ENCODE measurements around the gene CCR6. TPM values are rescaled to one million over a fixed set of nuclear protein-coding genes. Genes with fewer than 3 reads are reported as not detected.

Gene CCR6
- total and polyA plus RNA-seq, 2 of the 8 experiments (the other 6 are each of a cell fraction or from before 2014, with no cell fraction given), result 0.06 TPM; not detected in 1

GRCh38 chr6:167097770-167098169 is 25.1 kb upstream of the CCR6 start:
- TF ChIP-seq, protein P1, sequence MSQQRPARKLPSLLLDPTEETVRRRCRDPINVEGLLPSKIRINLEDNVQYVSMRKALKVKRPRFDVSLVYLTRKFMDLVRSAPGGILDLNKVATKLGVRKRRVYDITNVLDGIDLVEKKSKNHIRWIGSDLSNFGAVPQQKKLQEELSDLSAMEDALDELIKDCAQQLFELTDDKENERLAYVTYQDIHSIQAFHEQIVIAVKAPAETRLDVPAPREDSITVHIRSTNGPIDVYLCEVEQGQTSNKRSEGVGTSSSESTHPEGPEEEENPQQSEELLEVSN (IDR thresholded peaks at IDR 0.05), result no peak
- no peak for TF ChIP-seq TAF1 (IDR thresholded peaks at IDR 0.05; ENCODE audit: low read depth, low read length)
- TF ChIP-seq BRCA1 (IDR thresholded peaks at IDR 0.05; ENCODE audit: low read depth, low read length), result no peak
- no peak for TF ChIP-seq CHD2 (IDR thresholded peaks at IDR 0.05; ENCODE audit: low read length)
- TF ChIP-seq CHD1 (IDR thresholded peaks at IDR 0.05; ENCODE audit: low read depth, low read length), result no peak
- TF ChIP-seq TAF7 (optimal IDR thresholded peaks at IDR 0.05; ENCODE audit: borderline replicate concordance, low read depth, low read length), result no peak
- TF ChIP-seq, protein P2, sequence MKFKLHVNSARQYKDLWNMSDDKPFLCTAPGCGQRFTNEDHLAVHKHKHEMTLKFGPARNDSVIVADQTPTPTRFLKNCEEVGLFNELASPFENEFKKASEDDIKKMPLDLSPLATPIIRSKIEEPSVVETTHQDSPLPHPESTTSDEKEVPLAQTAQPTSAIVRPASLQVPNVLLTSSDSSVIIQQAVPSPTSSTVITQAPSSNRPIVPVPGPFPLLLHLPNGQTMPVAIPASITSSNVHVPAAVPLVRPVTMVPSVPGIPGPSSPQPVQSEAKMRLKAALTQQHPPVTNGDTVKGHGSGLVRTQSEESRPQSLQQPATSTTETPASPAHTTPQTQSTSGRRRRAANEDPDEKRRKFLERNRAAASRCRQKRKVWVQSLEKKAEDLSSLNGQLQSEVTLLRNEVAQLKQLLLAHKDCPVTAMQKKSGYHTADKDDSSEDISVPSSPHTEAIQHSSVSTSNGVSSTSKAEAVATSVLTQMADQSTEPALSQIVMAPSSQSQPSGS (IDR thresholded peaks at IDR 0.05; ENCODE audit: low read length), result no peak
- no peak for TF ChIP-seq SP1 (IDR thresholded peaks at IDR 0.05; ENCODE audit: low read depth, low read length)
- TF ChIP-seq POLR2AphosphoS5 (IDR thresholded peaks at IDR 0.05; ENCODE audit: low read depth, low read length), result no peak
- no peak for TF ChIP-seq SIX5 (IDR thresholded peaks at IDR 0.05; ENCODE audit: low read depth, low read length)
- TF ChIP-seq POLR2A (IDR thresholded peaks at IDR 0.05; ENCODE audit: control extremely low read depth in 1 of 2, low read depth in 2 of 2, low read length in 2 of 2), result no peak
- no peak overlapping the region for H3K9ac ChIP-seq (replicated peaks in 1 of 4; ENCODE audit: extremely low read depth in 1 of 4, low read depth in 3 of 4, low read length in 3 of 4)
- no peak overlapping the region for H3K27ac ChIP-seq (ENCODE audit: low read depth, low read length)
- H4K8ac ChIP-seq (ENCODE audit: extremely low read depth, insufficient read depth, low read length), result no peak overlapping the region
- H2BK20ac ChIP-seq (ENCODE audit: low read length), result no peak overlapping the region
- H2BK5ac ChIP-seq (ENCODE audit: low read depth, low read length), result no peak overlapping the region
- no peak overlapping the region for H2AFZ ChIP-seq (ENCODE audit: low read length)
- POLR2A ChIA-PET (ENCODE audit: partially characterized antibody), result no interaction called here
- no peaks in the 10 kb centered on the region for H4K20me1 ChIP-seq (replicated peaks in 1 of 2; ENCODE audit: control insufficient read depth in 1 of 2, insufficient read depth in 2 of 2, low read length in 2 of 2)
- no peaks in the 10 kb centered on the region for H3K36me3 ChIP-seq (ENCODE audit: control insufficient read depth in 2 of 4, insufficient read depth in 4 of 4, low read length in 3 of 4)
- no peak overlapping the region for H4K91ac ChIP-seq (replicated peaks; ENCODE audit: insufficient read length, low read length)
- no peak overlapping the region for H3K4me2 ChIP-seq (ENCODE audit: insufficient read depth in 1 of 2, low read depth in 2 of 2, low read length in 2 of 2)
- H2BK120ac ChIP-seq (replicated peaks; ENCODE audit: low read depth, low read length), result no peak overlapping the region
- no peak overlapping the region for H3K18ac ChIP-seq (ENCODE audit: extremely low read depth, low read length)
- H3K56ac ChIP-seq (replicated peaks; ENCODE audit: insufficient read length, low read depth, low read length), result no peak overlapping the region
- H3K4me3 ChIP-seq (ENCODE audit: extremely low read depth in 1 of 4, insufficient read depth in 2 of 4, low read depth in 3 of 4, low read length in 4 of 4), result no peak overlapping the region
- no peak overlapping the region for H3K4ac ChIP-seq (replicated peaks; ENCODE audit: insufficient read length, low read depth, low read length)
- H3K14ac ChIP-seq (ENCODE audit: insufficient read length), result no peak overlapping the region
- H4K5ac ChIP-seq (ENCODE audit: insufficient read length, low read depth, low read length), result no peak overlapping the region
- H2BK12ac ChIP-seq (ENCODE audit: low read depth, low read length), result no peak overlapping the region
- no peak overlapping the region for H2AK5ac ChIP-seq (ENCODE audit: low read depth, low read length)
- no peak overlapping the region for H3K23ac ChIP-seq (ENCODE audit: insufficient read length)
- 96% methylated on average over 23 of the region's 23 CpGs; no CpG with 5 or more reads in 1 of the 2 experiments for WGBS, 2 experiments (ENCODE audit: extremely low coverage in 1 of 2, insufficient coverage in 1 of 2, insufficient read length in 1 of 2, insufficient replicate concordance in 2 of 2, low coverage in 1 of 2, low lambda C conversion rate in 2 of 2, missing lambda C conversion rate in 1 of 2)
- H3K4me1 ChIP-seq (replicated peaks in 1 of 4; ENCODE audit: control insufficient read depth in 3 of 4, insufficient read depth in 4 of 4, low read length in 3 of 4), result peaks cover 0 to 7% (median 2%) of the 10 kb centered on the region in 4 experiments; a peak in 3 of 7 replicates
- no peaks in the 10 kb centered on the region for H3K9me3 ChIP-seq (ENCODE audit: insufficient read depth in 2 of 2, low read depth in 1 of 2, low read length in 1 of 2)
- H2BK15ac ChIP-seq (ENCODE audit: low read length), result no peak overlapping the region
- DNase-seq (ENCODE audit: low read depth in 1 of 2, low spot score in 2 of 2), result no peak
- H3K27me3 ChIP-seq (replicated peaks in 1 of 4; ENCODE audit: control insufficient read depth in 3 of 4, extremely low read depth in 1 of 4, insufficient read depth in 3 of 4, low read length in 3 of 4), result no peaks in the 10 kb centered on the region
- no peak for FAIRE-seq
- H3K79me2 ChIP-seq (ENCODE audit: control insufficient read depth in 1 of 2, insufficient read depth in 2 of 2, low read length in 2 of 2), result no peaks in the 10 kb centered on the region
- CTCF ChIA-PET (ENCODE audit: partially characterized antibody), result interaction anchor here (0.5 to 1.4 kb wide), 4 partner anchors 43 to 195 kb away, joined by 3 read pairs; no protein-coding TSS in a partner anchor
- no peaks in the 10 kb centered on the region for H3K23me2 ChIP-seq (ENCODE audit: low read depth, low read length)
- no peaks in the 10 kb centered on the region for H3K79me1 ChIP-seq (ENCODE audit: low read depth, low read length)

Data from H1 (cell line).